Putamen (tissue), 1 donor: Measurements from ENCODE around the gene SETD1A.
A peak's percentile ranks its signal among the peaks of the same experiment; 100 is the strongest.
"Not testable (repeated sequence)": the region's sequence is repeated elsewhere in the genome, so short reads cannot be mapped to it uniquely, and the experiment has no call there.

Source experiments
- DNase-seq: peaks from one replicate; pipeline ENCODE4 v3.0.0-alpha.2; 2016; ENCODE audit warnings: low spot score

Gene SETD1A

GRCh38 chr16:30929167-30929566, 28.4 kb upstream of the SETD1A start:
- DNase-seq = no peak

GRCh38 chr16:30930160-30930571, 27.4 kb upstream of the SETD1A start:
- DNase-seq = no peak

- no peak for DNase-seq
These were observed 26.4 kb upstream of the SETD1A start for GRCh38 chr16:30931068-30931650.

- DNase-seq = no peak
These were observed 22.6 kb upstream of the SETD1A start for GRCh38 chr16:30934827-30935557.

- no peak for DNase-seq
These were observed 19.9 kb upstream of the SETD1A start for GRCh38 chr16:30937692-30938091.

- DNase-seq = not testable (repeated sequence)
These were observed 18.0 kb upstream of the SETD1A start for GRCh38 chr16:30939571-30939970.

GRCh38 chr16:30941600-30942425, 15.7 kb upstream of the SETD1A start:
- no peak for DNase-seq

GRCh38 chr16:30942426-30942806, 15.1 kb upstream of the SETD1A start:
- DNase-seq = no peak

GRCh38 chr16:30944352-30944751, 13.2 kb upstream of the SETD1A start:
- DNase-seq = no peak

GRCh38 chr16:30946671-30947540, 10.6 kb upstream of the SETD1A start:
- no peak for DNase-seq

- DNase-seq = no peak
These were observed 10.1 kb upstream of the SETD1A start for GRCh38 chr16:30947541-30947858.

GRCh38 chr16:30947859-30948666, 9.5 kb upstream of the SETD1A start:
- DNase-seq = peak; percentile 91

- peak; percentile 65 for DNase-seq
These were observed 8.6 kb upstream of the SETD1A start, which contains the start of gene ORAI3 for GRCh38 chr16:30948667-30949649. Gene ORAI3, plus strand, starts transcription at chr16:30949068. Its CDS starts 222 bp downstream, at chr16:30949290.

- no peak for DNase-seq
These were observed 7.7 kb upstream of the SETD1A start for GRCh38 chr16:30949650-30950515.

- no peak for DNase-seq
These were observed 7.0 kb upstream of the SETD1A start for GRCh38 chr16:30950516-30951065.

GRCh38 chr16:30951193-30951592, 6.4 kb upstream of the SETD1A start:
- DNase-seq = no peak

GRCh38 chr16:30951750-30952149, 5.8 kb upstream of the SETD1A start:
- DNase-seq = no peak

- no peak for DNase-seq
These were observed 4.4 kb upstream of the SETD1A start for GRCh38 chr16:30953111-30953510.
